NCI-H2081 (cell line): ENCODE results near the gene DNMT3B.
"Not testable (repeated sequence)": the region's sequence is repeated elsewhere in the genome, so short reads cannot be mapped to it uniquely, and the experiment has no call there.

Experiments
- DNase-seq, 2 experiments: peaks; one replicate each; lab custom pipeline; 2025; lab: John Stamatoyannopoulos, UW

The DNMT3B gene

DNA sequence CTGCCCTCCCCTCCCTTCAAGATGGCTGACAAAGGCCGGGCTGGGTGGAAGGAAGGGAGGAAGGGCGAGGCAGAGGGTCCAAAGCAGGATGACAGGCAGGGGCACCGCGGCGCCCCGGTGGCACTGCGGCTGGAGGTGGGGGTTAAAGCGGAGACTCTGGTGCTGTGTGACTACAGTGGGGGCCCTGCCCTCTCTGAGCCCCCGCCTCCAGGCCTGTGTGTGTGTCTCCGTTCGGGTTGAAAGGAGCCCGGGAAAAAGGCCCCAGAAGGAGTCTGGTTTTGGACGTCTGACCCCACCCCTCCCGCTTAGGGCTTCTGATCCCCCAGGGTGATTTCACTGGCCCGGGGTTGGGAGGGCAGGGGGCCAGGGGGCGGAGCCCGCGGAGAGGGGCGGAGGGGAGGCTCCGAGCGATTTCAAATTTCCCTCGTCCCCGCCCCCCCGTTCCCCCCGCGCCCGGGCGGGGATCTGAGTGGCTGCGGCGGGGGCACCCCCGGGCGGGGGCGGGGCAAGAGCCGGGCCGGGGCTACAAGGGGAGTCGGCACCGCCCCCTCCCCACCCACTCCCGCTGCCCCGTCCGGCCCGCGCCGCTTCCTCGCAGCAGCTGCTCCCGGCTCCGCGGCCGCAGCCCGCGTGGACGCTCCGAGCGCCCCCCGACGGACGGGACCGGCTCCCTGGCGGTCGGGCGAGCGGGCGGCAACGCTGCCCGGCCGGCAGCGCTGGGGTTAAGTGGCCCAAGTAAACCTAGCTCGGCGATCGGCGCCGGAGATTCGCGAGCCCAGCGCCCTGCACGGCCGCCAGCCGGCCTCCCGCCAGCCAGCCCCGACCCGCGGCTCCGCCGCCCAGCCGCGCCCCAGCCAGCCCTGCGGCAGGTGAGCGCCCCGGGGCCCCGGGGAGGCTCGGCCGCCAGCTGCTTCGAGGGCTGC lies at the start of gene DNMT3B:
Gene DNMT3B, plus strand, starts transcription at position 555 of the 923 bp plus-strand sequence. CDS start 17,939 bp downstream, outside the sequence.
- DNase-seq = peak; percentile 84 to 85

DNA sequence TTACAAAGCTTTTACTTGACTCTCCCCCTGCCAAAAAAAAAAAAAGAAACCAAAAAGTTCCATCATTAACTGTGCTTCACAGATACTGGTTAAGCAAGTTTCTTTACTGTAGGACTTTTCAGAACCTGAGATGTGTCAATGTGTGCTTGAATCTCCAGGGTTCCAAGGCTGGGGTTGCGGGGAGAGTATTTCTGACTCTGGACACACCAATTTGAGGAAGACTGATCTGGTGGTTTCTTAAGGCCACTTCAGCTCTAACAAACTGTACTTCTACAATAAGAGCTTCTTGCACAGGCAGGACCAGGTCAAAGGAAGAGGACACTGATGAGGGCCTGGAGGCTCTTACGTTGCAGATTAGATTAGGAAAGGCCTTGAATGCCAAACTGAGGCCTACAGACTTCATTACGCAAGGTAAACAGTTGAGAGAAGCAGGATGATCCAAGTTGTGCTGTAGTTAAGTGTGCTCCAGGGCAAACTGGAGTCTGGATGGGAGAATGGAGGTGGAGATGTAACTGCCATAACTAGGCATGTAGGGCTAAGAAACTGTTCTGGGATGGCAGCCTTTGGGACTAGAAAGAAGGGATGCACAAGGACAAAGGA lies 43.3 kb upstream of the DNMT3B start:
- DNase-seq = no peak

GRCh38 chr20:32727683-32728082 lies 34.5 kb upstream of the DNMT3B start:
- DNase-seq = no peak

DNA sequence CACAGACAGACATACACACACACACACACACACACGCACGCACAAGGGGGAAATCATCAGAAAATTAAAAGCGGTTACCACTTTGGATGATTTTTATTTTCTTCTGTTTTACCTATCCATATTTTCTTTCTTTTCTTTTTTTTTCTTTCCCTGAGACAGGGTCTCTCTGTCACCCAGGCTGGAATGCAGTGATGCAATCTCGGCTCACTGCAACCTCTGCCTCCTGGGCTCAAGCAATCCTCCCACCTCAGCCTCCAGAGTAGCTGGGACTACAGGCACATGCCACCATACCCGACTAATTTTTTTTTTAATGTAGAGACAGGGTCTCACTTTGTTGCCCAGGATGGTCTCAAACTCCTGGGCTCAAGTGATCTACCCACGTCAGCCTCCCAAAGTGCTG lies 33.8 kb upstream of the DNMT3B start:
- not testable (repeated sequence) for DNase-seq

DNA sequence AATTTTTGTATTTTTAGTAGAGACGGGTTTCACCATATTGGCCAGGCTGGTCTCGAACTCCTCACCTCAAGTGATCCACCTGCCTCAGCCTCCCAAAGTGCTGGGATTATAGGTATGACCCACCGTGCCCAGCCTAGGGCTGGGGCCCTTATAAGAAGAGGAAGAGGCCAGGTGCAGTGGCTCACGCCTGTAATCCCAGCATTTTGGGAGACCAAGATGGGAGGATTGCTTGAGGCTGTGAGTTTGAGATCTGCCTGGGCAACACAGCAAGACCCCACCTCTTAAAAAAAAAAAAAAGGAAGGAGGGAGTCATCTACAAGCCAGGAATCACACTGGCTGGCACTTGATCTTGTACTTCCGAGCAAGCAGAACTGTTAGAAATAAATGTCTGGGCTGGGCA lies 32.9 kb upstream of the DNMT3B start:
- not testable (repeated sequence) for DNase-seq

GRCh38 chr20:32731882-32732266 lies 30.3 kb upstream of the DNMT3B start:
- no peak for DNase-seq

DNA sequence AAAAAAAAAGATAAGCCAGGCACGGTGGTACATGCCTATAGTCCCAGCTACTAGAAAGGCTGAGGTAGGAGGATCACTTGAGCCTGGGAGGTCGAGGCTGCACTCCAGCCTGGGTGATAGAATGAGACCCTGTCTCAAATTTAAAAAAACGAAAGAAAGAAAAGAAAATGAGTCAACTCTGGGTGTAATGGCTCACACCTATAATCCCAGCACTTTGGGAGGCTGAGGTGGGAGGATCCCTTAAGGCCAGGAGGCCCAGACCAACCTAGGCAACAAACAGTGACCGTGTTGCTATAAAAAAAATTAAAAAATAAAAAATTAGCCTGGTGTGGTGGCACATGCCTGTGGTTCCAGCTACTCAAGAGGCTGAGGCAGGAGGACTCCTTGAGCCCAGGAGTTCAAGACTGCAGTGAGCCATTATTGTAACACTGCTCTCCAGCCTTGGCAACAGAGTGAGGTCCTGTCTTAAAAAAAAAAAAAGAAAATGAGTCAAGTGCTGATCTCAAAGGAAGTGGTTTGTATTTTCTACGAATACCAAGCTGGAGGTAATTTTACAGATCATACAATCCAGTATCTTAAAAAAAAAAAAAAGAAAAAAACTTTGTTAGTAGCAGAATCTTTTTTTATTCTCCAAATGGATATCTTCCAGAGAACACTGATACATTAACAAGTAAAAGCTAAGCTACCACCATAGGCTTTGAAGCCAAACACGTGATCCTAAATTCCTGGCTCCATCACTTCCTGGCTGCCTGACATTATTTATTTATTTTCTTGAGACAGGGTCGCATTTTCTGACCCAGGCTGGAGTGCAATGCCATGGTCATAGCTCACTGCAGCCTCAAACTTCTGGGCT lies 24.6 kb upstream of the DNMT3B start:
- no peak for DNase-seq

- DNase-seq = no peak
These were observed 21.0 kb upstream of the DNMT3B start for GRCh38 chr20:32741151-32741550.

DNA sequence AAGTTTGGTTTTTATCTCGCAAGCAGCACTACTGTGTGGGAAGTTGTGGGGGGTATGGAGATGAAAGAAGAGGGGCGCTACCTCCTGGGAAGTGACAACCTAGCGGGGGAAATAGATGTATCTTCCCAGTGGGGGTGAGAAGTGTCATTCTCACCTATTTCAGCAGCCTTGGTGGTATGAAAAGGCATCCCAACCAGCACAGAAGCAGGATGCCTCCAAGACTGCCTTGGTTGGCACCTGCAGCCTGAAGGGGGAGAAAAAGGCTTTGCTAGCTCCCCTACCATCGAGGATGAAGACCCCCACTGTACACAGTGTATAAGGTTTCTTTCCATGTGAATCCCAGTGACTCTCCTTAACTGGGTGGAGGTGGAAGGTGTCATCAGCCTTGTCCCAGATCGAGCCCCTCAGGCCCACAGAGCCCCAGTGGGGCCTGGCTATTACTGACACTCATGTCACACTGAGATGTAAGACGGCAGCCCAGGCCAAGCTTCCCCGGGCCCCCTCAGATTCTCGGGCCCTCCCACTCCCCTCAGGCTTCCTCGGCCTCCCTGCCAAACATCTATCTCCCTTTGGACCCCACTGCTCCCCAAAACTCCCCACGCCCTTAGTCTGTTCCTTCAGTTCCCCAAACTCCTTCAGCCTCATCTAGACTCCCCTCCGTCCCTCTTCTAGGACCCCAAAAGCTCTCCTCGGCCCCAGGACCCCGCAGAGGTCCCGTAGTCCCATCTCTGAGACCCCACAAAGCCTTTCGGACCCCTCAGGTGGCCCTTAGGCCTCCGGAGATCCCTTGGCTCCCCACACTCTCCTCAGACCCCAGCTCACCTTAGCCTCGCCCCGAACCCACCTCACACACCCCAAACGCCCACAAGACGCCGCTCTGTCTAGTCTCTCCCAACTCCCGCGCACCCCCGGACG lies 19.6 kb upstream of the DNMT3B start:
- DNase-seq = peak; percentile 14 to 45

DNA sequence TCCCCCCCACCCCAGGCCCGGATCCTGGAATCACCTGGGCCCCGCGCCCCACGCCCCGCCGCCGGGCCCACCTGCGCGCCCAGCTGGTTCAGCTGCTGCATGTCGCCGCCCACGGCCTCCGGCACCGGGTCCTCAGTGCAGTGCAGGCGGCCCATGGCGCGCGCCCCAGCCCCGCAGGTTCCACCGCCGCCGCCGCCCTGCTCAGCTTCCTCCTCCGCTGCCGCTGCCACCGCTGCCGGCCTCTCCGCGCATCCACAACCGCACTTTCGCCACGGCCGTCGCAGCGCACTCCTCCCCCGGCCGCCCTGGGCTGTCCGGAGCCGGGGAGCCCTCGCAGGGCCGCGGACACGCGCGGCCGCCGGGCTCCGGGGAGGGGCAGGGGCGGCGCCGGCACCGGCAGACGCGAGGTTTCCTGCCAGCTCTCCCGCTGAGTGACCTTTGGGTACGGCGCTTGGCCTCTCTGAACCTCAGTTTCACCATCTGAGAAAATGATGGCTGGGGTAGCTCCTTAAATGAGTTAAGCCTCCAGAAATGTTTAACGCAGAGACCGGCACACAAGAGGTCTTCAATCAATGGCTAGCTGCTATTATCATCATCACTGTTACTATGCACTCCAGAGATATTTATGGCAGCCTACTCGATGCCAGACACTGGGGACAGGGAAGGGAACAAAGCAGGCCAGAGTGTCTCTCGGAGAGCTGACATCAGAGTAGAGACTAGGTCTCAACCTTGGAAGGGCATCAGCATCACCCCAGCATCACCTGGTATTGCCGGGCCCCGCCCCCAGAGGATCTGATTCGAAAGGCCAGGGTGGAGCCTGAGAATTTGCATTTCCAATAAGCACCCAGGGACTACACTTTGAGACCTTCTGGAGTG lies 18.7 kb upstream of the DNMT3B start, which contains the start of gene COMMD7:
Gene COMMD7, minus strand, starts transcription at position 231 of the 876 bp plus-strand sequence. Its CDS starts 76 bp downstream, at position 155.
- peak; percentile 50 to 59 for DNase-seq

DNA sequence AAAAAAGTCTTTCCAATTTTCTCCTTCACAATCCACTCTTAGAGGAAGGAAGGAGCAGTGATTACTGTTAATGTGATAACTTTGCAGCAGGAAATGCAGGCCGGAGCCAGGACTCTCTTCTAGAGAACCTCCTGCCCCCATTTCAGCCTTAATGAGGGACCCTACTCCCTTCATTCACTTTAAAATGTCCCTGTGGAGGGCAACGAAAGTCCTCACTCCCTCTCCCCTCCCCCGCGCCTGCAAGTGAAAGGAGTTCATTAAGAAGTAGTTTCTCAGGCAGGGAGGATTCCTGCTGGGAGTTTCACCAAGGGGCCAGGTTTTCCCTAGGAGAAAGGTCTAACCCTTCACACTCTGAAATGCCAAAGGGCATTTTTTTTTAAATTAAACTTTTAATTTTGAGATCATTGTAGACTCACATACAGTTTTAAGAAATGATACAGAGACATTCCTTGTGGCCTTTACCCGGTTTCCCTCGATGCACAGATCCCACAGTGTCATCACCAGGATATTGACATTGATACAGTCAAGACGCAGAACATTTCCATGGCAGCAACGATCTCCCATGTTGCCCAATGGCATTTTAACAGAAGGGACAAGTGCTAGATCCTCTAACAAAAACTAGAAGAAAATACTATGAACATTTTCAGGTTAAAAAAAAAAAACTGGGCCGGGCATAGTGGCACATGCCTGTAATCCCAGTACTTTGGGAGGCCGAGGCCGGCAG lies 12.1 kb upstream of the DNMT3B start:
- no peak for DNase-seq

- DNase-seq = no peak
These were observed 10.9 kb upstream of the DNMT3B start for GRCh38 chr20:32751293-32751692.

- no peak for DNase-seq
These were observed 10.3 kb upstream of the DNMT3B start for GRCh38 chr20:32751702-32752457.

DNA sequence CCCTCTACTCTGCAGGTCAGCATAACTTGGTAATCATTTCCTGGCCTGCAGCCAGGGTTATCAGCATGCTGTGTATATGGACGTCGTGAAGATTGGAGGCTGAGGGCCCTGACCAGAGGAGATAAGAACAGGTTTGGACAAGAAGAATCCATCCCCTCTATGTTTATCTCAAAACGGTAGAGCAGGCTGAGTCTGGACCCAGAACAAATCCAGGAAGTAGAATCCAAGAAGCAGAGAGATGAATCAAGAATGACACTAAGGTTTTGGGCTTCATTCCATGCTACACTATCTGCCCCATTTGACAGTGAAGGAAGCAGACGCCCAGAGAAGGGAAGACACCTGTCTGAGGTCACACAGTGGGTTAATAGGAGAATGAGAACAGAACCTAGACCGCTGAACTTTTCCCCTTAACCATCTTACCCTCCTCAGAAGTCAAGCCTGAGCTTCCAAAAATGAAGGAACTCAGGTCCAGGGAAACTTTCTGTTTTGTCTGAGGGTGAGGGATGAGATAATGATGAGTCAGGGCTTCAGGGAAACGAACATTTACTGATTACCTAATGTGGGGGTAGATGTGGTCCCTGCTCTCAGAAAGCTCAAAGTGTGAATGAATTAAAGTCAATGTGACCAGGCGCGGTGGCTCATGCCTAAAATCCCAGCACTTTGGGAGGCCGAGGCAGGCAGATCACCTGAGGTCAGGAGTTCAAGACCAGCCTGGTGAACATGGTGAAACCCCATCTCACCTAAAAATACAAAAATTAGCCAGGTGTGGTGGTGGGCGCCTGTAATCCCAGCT lies 9.5 kb upstream of the DNMT3B start:
- DNase-seq = no peak

- no peak for DNase-seq
These were observed 8.5 kb upstream of the DNMT3B start for GRCh38 chr20:32753731-32754130.

DNA sequence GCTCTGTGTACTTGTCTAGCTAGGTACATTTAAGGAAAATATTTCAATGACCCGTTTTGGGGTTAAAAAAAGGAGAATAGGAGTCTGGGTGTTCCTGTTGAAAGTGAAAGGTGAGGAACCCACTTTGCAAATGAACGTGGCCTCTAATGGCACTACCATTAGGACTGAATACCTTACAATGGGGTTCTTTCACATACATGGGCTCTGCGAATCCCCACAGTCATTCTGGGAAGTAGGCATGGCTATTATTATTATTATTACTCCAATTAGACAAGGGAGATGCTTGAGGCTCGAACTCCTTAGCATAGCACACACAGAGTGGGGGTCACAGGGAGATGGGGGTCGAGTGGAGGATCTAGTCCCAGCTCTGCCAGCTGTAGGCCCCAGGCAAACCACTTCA lies 6.0 kb upstream of the DNMT3B start:
- DNase-seq = no peak

DNA sequence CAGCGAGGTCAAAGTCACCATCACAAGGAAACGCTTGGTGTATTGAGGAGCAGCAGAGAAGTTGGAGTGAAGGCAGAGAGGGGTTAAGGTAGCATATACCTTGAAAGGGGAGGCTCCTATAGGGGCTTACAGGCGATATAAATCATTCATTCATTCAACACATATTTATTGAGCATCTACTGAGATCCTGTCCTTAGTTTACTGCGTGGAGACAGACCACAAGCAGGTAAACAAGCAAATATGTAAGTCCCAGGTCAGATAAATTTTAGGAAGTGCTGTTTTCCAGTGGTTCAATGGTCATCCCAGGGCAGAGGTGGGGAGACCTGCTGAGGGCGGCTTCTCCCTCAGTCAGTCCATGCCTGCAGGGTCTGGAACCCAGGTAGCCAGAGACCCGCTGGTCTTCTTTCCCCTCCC lies 761 bp upstream of the DNMT3B start:
- DNase-seq = no peak

GRCh38 chr20:32762754-32763201 lies 593 bp downstream of the DNMT3B start:
- peak in 1 of 2 experiments; percentile 31 for DNase-seq
